Measurements from ENCODE around the gene GPHN. TPM values are rescaled to one million over a fixed set of nuclear protein-coding genes. Genes with fewer than 3 reads are reported as not detected.

The GPHN gene
- total RNA-seq, 1 experiment from 2014 or later, result 23.4 TPM

DNA sequence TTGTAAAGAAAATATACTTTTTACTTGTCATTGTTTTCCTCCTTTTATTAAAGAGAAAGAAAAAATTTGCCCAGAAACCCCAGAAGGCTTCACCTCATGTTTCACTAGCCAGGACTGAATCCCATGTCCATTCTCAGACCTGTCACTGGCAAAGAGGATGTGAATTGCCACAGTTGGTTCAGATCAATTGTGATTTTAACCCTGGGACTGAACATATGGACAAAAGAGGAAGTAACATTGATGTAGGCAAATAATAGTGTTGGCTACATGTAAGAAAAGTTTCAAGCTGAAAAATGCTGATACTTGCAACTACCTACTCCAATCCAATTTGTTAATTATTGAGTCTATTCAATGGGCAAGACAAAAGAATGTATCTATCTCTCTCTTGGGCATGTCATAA, 30.4 kb upstream of the GPHN start:
- Histone ChIP-seq H3K9me2 (replicated peaks; ENCODE audit: low read length) (no peaks in the 10 kb centered on the region), H3K4me3 (ENCODE audit: low read length) (no peak overlapping the region), H3F3A (ENCODE audit: low read length, unreplicated experiment) (no peaks in the 10 kb centered on the region), H3K27ac (ENCODE audit: low read length) (no peak overlapping the region), H3K9me3 (ENCODE audit: low read length) (no peaks in the 10 kb centered on the region), H3K36me3 (ENCODE audit: low read depth, low read length) (no peaks in the 10 kb centered on the region), H3K4me2 (ENCODE audit: low read length) (no peak overlapping the region), H3K27me3 (ENCODE audit: low read length) (no peaks in the 10 kb centered on the region), H2AFZ (ENCODE audit: low read length) (no peak overlapping the region), H4K20me1 (ENCODE audit: low read length) (no peaks in the 10 kb centered on the region), H3K9ac (ENCODE audit: low read length) (no peak overlapping the region), H3K79me2 (ENCODE audit: low read length) (no peaks in the 10 kb centered on the region), H3K4me1 (ENCODE audit: insufficient read depth, low read length) (no peaks in the 10 kb centered on the region)
- ATAC-seq (no peak), DNase-seq (no peak)
- BruUV-seq (replicated peaks), result no TSS peak
- CTCF ChIA-PET, result interaction anchor here (1.0 kb wide), 1 partner anchor 118 kb away, joined by 9 read pairs; no protein-coding TSS in a partner anchor
- TF ChIP-seq EZH2phosphoT487 (IDR thresholded peaks at IDR 0.05; ENCODE audit: borderline replicate concordance, low read length), result no peak
- TF ChIP-seq EZH2 (IDR thresholded peaks at IDR 0.05; ENCODE audit: low read length, unreplicated experiment), result no peak
- TF ChIP-seq, protein P1, sequence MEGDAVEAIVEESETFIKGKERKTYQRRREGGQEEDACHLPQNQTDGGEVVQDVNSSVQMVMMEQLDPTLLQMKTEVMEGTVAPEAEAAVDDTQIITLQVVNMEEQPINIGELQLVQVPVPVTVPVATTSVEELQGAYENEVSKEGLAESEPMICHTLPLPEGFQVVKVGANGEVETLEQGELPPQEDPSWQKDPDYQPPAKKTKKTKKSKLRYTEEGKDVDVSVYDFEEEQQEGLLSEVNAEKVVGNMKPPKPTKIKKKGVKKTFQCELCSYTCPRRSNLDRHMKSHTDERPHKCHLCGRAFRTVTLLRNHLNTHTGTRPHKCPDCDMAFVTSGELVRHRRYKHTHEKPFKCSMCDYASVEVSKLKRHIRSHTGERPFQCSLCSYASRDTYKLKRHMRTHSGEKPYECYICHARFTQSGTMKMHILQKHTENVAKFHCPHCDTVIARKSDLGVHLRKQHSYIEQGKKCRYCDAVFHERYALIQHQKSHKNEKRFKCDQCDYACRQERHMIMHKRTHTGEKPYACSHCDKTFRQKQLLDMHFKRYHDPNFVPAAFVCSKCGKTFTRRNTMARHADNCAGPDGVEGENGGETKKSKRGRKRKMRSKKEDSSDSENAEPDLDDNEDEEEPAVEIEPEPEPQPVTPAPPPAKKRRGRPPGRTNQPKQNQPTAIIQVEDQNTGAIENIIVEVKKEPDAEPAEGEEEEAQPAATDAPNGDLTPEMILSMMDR (conservative IDR thresholded peaks at IDR 0.05; ENCODE audit: low read depth, low read length), result no peak
- intact Hi-C loops (cut with micrococcal nuclease), result no loop called here
- POLR2A ChIA-PET (ENCODE audit: unreplicated experiment), result no interaction called here

DNA sequence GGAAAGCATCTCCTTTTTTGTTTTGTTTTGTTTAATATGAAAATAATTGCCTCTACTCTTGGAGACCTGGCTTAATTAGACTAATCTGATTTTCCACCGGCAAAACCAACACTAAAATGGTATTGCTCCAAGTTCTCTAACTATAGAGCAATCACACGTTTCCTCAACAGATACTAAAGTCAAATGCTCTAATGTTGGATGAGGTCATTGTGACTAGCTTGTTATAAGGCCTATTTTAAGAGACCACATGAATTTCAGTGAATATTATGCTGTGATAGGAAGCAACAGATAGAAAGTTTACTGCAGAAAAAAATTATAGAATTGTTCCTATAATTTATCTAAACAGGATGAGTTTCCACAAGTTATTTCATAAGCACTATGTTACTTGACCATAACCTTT, 25.1 kb upstream of the GPHN start:
- Histone ChIP-seq H3K4me1 (ENCODE audit: insufficient read depth, low read length) (no peaks in the 10 kb centered on the region), H3K9me2 (replicated peaks; ENCODE audit: low read length) (no peaks in the 10 kb centered on the region), H3K4me2 (ENCODE audit: low read length) (no peak overlapping the region), H3K9me3 (ENCODE audit: low read length) (no peaks in the 10 kb centered on the region), H3K27me3 (ENCODE audit: low read length) (no peaks in the 10 kb centered on the region), H3K9ac (ENCODE audit: low read length) (no peak overlapping the region), H3K79me2 (ENCODE audit: low read length) (no peaks in the 10 kb centered on the region), H3F3A (ENCODE audit: low read length, unreplicated experiment) (no peaks in the 10 kb centered on the region), H4K20me1 (ENCODE audit: low read length) (no peaks in the 10 kb centered on the region), H3K27ac (ENCODE audit: low read length) (no peak overlapping the region), H2AFZ (ENCODE audit: low read length) (no peak overlapping the region), H3K4me3 (ENCODE audit: low read length) (no peak overlapping the region), H3K36me3 (ENCODE audit: low read depth, low read length) (no peaks in the 10 kb centered on the region)
- ChIA-PET POLR2A (ENCODE audit: unreplicated experiment) (no interaction called here), CTCF (no interaction called here)
- intact Hi-C loops (cut with micrococcal nuclease), result no loop called here
- no TSS peak for BruUV-seq (replicated peaks)
- TF ChIP-seq EZH2 (IDR thresholded peaks at IDR 0.05; ENCODE audit: low read length, unreplicated experiment), result no peak
- TF ChIP-seq, protein P1 (conservative IDR thresholded peaks at IDR 0.05; ENCODE audit: low read depth, low read length), result no peak
- TF ChIP-seq EZH2phosphoT487 (IDR thresholded peaks at IDR 0.05; ENCODE audit: borderline replicate concordance, low read length), result no peak
- ATAC-seq (no peak), DNase-seq (no peak)

DNA sequence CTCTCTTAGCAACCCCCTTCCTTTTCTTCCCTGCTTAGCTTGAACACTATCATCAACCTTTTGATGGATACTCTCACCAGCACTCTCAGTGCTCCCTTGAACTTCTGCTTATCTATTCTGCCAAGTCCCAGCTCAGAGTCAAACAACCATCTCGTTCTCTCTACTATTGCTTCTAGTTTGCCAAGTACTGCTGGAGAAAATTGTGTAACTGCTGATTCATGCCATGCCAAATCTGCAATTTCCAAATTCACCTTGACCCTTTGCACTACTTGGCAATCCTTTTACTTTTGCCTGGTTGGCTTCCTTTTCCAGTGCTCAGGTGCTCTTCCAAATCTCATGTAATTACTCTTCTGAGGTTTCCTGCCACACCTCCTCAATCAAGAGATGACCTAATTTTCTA, 24.6 kb upstream of the GPHN start:
- CTCF ChIA-PET, result no interaction called here

More for the DNA sequence above, 24.6 kb upstream of the GPHN start:
- Histone ChIP-seq H3K9ac (ENCODE audit: low read length) (no peak overlapping the region), H3K9me3 (ENCODE audit: low read length) (no peaks in the 10 kb centered on the region), H3K36me3 (ENCODE audit: low read depth, low read length) (no peaks in the 10 kb centered on the region), H2AFZ (ENCODE audit: low read length) (no peak overlapping the region), H3K4me1 (ENCODE audit: insufficient read depth, low read length) (no peaks in the 10 kb centered on the region), H3F3A (ENCODE audit: low read length, unreplicated experiment) (no peaks in the 10 kb centered on the region), H3K79me2 (ENCODE audit: low read length) (no peaks in the 10 kb centered on the region), H3K27ac (ENCODE audit: low read length) (no peak overlapping the region), H3K27me3 (ENCODE audit: low read length) (no peaks in the 10 kb centered on the region), H4K20me1 (ENCODE audit: low read length) (no peaks in the 10 kb centered on the region), H3K4me2 (ENCODE audit: low read length) (no peak overlapping the region), H3K4me3 (ENCODE audit: low read length) (no peak overlapping the region), H3K9me2 (replicated peaks; ENCODE audit: low read length) (no peaks in the 10 kb centered on the region)
- ATAC-seq, result no peak
- intact Hi-C loops (cut with micrococcal nuclease), result no loop called here
- BruUV-seq (replicated peaks), result no TSS peak
- peak; percentile 18 for DNase-seq
- POLR2A ChIA-PET (ENCODE audit: unreplicated experiment), result no interaction called here
- TF ChIP-seq, protein P1 (conservative IDR thresholded peaks at IDR 0.05; ENCODE audit: low read depth, low read length), result no peak
- TF ChIP-seq EZH2phosphoT487 (IDR thresholded peaks at IDR 0.05; ENCODE audit: borderline replicate concordance, low read length), result no peak
- no peak for TF ChIP-seq EZH2 (IDR thresholded peaks at IDR 0.05; ENCODE audit: low read length, unreplicated experiment)

All from PC-3 (cell line).